GM21737 (cell line): Measurements from ENCODE around the gene SLC22A14.
"Not testable (repeated sequence)": the region's sequence is repeated elsewhere in the genome, so short reads cannot be mapped to it uniquely, and the experiment has no call there.

ENCODE experiments used
- ATAC-seq: cut with Tn5 transposase; IDR thresholded peaks from one replicate; pipeline ENCODE4 v1.9.1; 2021; ENCODE audit warnings: mild to moderate bottlenecking, moderate library complexity; ENCODE audit not compliant: unreplicated experiment

The SLC22A14 gene

DNA sequence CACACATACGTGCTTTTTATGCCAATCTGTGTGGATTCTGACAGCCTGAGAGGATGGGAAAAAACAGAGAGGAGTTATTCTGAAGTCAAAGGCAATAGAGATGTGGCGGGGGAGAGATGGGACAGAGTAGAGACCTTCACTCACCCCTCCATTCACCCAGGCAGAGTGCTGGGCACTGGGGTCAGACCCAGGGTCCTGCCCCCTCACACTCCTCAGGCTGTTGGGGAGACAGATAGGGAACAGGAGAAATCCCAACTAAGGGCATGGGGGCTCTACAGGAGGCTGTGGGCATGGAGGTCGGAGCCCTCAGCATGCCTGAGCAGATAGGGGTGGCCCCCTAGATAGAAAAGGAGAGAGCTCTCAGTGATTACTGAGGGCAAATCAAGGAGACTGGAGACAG lies 30.3 kb downstream of the SLC22A14 start:
- no peak for ATAC-seq

DNA sequence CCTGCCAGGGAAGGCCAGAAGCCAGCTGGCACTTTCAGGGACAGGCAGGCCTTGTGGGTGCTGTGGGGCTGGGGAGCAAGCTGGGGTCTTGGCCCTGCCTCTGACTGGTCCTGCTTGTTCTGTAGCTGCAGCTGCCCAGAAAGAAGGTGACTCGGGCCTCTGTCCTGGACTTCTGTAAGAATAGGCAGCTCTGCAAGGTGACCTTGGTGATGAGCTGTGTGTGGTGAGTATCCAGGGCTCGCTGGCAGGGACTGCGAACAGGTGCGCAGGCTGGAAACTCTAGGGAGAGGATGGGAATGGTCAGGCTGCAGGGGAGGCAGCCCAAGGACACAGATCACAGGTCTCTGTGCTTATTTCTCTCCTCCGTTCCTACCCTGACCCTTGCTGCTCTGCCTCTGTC lies 31.2 kb downstream of the SLC22A14 start:
- no peak for ATAC-seq

DNA sequence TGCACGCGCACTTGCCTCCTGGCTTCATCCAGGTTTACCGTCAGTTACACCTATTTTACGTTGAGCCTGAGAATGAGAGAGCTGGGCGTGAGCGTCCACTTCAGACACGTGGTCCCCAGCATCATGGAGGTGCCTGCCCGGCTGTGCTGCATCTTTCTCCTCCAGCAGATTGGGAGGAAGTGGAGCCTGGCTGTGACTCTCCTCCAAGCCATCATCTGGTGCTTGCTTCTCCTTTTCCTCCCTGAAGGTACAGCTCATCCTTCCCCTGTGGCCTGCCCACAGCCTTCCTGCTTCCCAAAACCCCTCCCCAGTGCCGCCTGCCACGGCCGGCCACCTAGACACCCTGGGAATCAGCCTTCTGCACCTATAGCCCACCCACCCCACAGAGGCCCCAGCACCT lies 31.6 kb downstream of the SLC22A14 start:
- ATAC-seq = no peak

DNA sequence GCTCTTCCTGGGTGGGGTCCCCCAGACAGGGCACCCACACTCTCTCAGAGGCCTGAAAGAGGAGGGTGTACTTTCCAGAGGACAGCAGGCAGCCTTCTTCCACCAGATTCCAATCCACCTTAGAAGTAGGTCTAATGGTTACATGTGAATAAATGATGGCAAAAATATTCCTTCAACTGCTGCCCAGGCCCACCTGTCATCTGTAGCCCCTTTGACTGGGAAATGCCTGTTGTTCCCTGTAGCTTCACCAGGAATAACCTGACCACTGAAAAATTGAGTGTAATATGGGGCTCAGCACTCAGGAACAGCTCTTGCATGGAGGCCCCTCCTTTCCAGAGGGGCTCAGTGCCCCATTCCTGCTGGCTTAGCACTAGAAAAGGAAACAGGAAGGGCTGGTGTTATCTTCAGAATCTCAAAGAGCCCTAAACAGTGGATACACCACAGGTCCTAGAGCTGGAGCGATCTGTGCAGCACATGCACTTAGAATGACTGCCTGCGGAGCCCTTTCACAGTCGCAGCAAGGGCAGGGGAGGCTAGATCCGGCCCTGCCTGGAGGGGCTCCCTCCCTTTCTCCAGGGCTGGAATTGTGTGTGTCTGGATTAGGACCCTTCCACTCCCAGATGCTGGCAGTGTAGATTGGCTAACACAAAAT lies 32.1 kb downstream of the SLC22A14 start:
- no peak for ATAC-seq

DNA sequence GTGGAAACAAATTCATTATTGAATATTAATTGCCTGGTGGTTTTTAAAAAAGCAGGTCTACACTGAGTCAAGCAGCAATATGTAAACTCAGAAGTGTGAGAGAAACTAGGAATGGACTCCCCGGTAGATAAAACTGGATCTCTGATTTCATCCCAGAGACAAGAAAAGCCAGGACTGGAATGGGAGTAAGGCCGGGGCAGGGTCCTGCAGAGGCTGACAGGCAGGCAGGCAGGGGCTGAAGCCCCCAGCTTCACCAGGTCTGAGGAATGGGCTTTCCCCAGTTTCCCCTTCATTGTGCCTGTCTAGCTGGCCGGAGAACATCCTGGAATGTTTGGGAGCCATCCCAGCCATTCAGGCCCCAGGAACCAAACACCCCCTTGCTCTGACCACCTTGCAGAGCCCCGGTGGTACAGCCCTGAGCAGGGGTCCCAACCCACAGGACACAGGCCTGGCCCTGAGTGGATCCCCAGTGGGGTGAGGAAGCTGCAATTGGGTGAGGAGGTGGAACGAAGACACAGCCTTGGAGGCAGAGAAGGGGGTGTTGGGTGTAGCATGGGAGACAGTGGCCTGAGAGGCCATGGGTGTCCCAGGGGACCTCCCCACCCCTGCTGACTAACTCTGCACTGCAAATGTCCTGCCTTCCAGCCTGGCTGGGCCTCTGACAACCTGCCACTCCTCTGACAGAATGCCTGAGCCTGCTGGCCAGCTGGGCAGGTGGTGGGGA lies 32.8 kb downstream of the SLC22A14 start:
- no peak for ATAC-seq

DNA sequence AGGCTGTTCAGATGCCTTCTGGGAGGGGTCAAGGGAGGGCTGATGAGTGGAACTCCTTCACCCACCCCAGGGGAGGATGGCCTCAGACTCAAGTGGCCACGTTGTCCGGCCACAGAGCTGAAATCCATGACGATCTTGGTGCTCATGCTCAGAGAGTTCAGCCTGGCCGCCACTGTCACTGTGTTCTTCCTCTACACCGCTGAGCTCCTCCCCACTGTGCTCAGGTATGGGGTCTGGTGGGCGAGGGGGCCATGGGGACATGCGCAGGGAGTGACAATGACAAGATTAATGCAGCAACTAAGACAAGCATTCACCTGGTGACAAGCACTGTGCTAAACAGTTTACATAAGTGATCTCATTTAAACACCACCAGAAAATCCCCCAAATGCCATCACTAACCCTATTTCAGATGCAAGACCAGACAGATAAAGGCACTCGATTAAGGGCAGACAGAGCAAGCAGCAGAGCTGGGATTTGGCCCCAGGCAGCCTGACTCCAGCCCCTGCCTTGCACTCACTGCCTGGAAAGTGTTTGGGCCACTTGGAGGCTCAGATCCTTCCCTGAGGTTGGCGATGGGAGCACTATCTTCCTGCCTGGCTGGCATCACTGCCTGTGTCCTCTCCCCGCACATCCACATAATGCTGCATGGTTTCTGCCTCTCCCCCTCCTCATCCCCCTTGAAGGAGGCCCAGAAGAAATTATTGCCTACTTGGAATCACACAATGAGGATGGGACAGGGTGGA lies 33.6 kb downstream of the SLC22A14 start:
- no peak for ATAC-seq

DNA sequence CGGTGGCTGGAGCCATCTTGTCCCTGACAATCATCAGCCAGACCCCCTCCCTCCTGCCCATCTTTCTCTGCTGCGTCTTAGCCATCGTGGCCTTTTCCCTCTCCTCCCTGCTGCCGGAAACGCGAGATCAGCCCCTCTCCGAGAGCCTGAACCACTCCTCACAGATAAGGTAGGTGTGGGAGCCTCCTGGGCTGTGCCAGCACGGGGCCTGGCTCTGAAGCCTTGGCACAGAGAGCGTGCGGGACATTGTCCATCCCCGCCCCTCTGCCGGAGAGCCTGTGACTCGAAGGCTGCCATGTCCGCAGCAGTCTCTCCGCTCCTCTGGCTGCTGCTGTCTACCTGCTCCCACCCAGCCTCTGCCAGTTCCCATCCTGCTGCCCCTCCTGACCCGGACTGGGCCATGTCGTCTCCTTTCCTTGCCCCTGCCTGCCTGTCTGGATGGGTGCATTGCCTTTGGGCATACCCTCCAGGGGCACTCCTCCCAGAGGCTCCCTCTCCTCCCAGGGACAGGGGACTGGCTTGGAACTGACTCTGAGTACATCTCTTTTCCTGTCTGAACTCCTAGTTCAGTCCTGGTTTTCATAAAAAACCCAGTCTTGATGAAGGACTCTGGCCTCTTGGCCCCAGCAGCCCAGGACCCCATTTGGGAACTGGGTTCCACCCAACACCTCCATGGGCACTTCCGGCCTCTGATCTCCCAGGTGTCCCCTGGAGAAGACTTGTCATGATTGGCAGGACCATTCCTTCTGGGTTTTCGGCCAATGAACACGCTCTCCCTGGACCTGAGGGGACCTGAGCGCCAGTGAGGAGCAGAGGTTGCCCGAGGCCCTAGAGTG lies 34.5 kb downstream of the SLC22A14 start:
- ATAC-seq = no peak

DNA sequence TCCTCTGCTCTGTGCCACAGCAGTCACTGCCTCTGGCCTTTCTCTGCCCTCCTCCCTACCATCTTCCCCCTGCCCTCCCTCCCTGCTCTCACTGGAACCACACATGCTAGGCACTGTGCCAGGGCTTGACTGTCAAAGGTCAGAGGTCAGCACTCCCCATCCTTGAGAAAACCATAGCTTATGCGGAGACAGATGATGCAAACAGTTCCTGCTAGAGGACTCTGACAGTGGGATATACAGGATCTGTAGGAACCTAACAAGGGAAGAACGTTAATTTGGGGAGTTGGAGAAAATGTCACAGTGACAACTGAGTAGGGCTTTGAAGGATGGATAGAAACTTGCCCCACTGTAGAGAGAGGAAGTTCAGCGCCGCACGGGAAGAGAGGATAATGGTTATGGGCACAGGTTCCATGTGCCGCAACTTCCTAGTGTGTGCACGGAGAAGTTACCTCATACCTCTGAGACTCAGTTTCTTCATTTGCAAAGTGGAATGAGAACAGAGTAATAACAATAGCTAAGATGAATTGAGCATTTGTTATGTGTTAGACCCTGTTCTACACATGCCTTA lies 35.2 kb downstream of the SLC22A14 start:
- ATAC-seq = no peak

DNA sequence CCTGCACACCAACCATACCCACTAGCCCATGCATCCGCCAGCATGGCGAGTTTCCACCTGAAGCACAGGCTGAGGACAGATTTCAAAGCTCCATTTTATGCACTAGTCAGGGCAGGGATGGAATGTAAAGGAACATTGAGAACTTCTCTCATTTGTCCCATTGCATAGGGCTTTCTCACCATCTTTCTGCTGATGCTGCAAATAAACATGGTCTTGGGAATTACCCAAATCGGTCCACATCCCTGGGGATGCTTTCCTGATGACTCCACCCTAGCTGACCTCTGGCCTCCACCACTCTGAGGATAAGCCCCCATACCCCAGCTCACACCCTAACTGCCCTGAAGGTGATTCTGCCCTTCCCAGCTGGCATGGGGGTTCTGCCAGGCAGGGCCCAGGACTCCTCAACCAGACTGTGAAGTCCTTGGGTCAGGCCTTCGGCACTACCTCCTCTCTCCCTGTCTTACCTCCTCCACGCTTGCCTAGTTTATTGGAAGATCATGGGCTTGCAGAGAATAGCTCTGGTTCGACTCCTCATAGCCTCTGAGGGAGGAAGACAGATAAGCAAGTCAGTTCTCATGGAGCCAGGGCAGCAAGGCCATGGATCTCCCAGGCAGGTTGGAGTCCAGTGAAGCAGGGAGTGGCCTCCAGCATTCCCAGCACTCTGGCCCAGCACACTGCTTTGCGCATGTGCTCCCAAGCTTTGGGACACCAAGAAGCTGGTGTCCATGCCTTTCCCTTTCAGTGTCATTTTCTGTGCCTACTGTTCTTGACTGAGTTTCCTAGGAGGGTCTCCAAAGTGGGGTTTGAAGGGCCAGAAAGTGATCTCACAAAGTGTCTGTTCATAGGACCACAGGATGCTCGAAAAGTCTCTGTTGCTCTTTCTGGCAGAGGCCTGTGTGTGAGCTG lies 36.9 kb downstream of the SLC22A14 start:
- ATAC-seq = no peak

DNA sequence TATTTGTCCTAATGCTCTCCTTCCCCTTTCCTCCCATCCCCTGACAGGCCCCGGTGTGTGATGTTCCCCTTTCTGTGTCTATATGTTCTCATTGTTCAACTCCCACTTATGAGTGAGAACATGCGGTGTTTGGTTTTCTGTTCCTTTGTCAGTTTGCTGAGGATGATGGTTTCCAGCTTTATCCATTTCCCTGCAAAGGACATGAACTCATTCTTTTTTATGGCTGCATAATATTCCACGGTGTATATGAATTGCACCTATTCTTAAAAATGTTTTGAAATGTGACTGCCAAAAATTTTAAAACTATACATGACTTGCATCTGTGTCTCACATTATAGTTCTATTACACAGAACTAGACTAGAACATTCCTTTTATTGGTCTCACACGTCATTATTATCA lies 38.5 kb downstream of the SLC22A14 start:
- ATAC-seq = not testable (repeated sequence)

DNA sequence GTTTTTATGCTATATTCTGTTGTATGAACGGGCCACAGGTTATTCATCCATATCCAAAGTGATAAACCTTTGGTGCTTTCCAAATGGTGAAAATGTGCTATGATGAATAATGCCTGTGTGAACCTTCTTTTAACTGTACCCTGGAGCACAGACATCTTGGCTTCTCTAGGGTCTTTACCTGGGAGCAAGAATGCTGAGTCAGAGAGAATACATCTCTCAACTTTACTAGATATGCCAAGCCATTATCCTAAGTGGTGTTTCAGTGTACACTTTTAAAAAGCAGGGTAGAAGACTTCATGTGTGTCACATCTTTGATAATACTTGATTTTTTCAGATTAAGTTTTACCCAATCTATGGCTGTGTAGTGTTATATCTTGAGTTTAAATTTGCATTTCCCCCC lies 41.0 kb downstream of the SLC22A14 start:
- no peak for ATAC-seq

DNA sequence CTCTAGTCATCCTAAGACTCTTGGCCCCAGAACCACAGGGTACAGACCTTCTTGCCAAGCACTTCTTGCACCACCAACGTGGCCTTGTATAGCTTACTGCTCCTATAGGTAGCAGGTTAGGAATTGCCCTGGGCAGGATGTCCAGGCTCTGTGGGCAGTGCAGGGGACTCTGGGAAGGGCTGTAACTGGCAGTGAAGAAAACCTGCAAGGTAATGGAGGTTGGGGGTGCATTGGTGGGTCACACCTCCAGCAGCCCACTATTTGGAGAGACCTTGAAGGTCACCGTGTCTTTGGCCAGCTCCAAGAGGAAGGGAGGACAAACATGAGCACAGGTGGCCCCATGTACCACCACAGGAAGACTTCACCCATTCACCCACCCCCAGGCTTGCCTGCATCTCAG lies 43.2 kb downstream of the SLC22A14 start:
- no peak for ATAC-seq

DNA sequence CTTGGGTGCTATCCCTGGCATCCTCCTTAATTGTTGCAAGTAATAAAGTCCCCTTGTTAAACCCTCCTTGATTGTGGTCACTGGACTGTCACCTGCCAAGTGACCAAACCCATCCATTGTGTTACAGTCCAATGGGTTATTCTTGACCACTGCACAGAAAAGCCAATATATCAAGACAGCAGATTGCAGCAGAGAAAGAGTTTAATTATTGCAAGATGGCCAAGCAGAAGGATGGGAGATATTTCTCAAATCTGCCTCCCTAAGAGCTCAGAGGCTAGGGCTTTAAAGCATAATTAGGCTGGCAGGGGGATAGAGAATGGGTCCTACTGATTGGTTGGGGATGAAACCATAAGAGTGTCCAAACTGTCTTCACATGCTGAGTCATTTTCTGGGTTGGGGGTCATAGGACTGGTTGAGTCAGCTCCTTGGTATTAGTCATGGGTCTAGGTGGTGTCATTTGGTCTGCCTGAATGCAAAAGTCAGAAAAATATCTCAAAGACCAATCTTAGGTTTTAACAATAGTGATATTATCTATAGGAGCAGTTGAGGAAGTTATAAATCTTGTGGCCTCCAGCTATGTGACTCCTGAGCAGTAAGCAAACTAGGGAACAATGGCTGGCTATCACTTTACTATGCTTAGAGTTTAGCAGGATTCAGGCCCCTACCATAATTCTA lies 45.4 kb downstream of the SLC22A14 start:
- ATAC-seq = no peak

DNA sequence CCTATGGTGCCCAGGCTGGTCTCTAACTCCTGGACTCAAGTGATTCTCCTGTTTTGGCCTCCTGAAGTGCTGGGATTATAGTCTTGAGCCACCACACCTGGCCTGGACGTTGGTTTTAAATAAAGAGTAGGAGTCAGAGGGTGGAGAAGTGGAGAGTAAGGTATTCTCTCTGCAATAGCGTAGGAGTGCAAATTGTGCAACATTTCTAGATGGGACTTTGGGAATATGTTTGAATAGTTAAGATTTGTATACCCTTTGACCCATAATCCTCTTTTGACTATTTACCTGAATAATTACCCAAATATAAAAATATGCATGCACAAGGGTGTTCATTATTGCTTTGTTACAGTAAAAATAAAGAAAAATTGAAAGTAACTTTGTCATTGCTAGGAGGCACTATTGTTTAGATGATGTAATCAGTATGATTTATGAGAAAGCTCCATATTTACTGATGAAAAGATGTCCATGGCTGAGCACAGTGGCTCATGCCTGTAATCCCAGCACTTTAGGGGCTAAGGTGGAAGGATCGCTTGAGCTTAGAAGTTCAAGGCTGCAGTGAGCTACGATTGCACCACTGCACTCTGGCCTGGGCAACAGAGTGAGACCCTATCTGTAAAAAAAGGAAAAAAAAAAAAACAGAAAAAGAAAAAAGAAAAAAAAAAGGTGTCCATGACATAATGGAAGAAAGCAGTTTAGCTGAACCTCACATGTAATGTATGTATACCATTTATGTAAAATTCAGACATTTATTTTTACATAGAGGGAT lies 49.3 kb downstream of the SLC22A14 start:
- no peak for ATAC-seq

DNA sequence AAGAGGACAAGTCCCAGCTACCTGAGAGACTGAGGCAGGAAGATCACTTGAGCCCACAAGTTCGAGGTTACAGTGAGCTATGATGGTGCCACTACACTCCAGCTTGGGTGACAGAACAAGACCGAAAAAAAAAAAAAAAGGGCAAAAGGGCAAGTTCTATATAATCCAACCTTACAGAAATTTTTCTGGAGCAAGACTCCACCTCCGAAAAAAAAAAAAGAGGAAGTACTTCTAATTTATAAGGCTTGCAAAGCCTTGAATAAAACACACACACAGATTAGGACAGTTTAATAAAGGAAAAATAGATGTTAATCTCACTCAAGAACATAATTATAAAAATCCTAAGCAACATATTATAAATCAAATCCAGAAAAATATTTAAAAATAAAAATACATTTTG lies 50.1 kb downstream of the SLC22A14 start:
- ATAC-seq = no peak

DNA sequence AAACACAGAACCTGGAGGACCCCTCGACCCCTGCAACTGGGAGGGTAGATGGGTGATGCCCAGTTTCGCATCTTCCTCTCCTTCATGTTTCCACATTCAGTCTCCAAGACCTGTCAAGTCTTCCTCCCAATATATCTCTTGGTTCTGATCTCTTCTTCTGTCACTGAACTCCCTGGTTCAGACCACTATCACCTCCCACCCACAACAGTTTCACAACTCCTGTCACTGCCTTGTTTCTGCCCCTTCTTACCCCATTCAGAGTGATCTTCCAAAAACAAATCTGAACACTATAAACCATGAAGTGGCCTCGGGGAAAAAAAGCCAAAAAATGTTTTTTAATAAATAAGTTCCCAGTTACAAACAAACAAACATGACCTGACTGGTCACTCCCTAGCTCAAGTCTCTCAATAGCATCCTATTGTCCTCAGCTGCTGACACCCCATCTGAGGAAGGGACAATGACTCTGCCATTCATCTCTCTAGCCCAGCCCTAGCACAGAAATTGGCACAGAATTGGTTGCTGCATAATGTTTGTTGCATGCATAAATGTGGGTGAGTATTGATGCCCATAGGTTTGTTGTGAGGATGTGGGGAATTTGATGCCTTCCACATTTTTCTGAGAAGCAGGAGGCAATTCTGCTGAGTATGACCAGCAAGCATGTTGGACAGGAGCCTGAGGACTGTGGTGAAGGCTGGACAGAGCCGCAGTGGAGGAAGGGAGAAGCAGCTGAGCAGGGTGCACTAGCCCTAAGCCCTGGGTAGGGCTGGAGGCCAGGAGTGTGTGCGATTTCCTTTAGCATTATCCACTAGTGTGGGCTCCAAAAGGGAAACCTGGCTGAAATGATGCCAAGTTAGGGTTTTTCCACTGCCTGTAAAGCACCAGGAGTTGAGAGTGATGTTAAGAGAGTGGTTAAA lies 52.3 kb downstream of the SLC22A14 start:
- ATAC-seq = no peak

DNA sequence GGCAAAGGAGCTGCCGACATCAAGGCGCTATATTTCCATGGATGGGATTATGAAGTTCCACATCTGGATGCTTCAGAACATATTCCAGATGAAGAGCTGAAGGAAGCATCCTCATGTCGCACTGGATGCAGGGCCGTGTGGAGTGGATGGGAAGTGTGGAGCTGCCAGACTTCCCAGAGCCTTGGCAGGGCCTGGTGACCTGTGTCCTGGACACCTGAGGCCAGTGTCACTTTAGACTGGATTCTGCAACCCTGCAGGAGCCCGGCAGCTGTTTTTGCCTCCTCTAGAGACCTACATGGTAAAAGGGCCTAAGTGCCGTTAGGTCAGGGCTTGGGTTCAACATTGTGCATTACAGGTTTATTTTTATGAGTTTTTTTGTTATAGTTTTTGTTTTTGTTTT lies 53.2 kb downstream of the SLC22A14 start:
- ATAC-seq = no peak

DNA sequence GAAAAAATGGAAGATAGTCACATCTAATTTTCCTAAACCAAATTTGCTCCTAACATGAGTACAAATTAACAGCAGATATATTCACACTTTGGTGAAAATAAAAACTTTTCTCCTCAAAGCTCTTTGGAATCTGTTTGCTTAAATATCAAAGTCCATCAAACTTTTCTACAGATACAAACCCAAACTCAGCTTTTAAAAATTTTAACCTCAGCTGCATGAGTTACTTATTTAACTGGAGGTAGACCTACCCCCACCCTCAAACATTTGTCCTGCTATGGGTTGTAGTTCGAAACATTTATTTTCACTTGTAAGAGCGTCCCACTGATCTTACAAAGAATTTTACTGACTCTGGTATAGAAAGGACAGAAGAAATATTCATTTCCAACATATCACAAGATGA lies 55.6 kb downstream of the SLC22A14 start:
- no peak for ATAC-seq
